ENCODE results near the gene SIPA1L3. TPM values are rescaled to one million over a fixed set of nuclear protein-coding genes. Genes with fewer than 3 reads are reported as not detected.

Gene SIPA1L3
- total RNA-seq, 1 donor from 2014 or later: 29.6 TPM

DNA sequence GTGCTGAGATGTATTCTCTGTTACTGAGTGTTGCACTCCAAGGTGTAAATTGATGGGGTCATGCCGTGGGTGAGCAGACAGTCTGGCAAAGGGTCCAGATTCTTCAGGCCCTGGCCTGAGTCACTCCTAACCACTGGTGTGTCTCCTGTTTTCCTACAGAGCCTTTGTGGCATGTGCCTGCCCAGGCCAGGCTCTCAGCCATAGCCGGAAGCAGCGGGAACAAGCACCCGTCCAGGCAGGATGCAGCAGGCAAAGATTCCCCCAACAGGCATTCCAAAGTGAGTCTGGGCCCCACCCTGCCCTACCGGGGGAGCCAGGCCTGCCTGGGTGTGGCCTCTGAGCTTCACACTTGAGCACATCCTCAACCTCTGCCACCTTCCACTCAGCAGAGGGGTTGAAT is 255.1 kb downstream of the SIPA1L3 start:
- no peak overlapping the region for H3K27ac Mint-ChIP-seq (ENCODE audit: unreplicated experiment)
- H3K36me3 Mint-ChIP-seq (ENCODE audit: low read depth, unreplicated experiment): peaks cover 54% of the 10 kb centered on the region
- TF ChIP-seq, protein P1, sequence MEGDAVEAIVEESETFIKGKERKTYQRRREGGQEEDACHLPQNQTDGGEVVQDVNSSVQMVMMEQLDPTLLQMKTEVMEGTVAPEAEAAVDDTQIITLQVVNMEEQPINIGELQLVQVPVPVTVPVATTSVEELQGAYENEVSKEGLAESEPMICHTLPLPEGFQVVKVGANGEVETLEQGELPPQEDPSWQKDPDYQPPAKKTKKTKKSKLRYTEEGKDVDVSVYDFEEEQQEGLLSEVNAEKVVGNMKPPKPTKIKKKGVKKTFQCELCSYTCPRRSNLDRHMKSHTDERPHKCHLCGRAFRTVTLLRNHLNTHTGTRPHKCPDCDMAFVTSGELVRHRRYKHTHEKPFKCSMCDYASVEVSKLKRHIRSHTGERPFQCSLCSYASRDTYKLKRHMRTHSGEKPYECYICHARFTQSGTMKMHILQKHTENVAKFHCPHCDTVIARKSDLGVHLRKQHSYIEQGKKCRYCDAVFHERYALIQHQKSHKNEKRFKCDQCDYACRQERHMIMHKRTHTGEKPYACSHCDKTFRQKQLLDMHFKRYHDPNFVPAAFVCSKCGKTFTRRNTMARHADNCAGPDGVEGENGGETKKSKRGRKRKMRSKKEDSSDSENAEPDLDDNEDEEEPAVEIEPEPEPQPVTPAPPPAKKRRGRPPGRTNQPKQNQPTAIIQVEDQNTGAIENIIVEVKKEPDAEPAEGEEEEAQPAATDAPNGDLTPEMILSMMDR (IDR thresholded peaks at IDR 0.05; ENCODE audit: unreplicated experiment): no peak
- DNase-seq (ENCODE audit: low spot score): no peak
- H3K27me3 Mint-ChIP-seq (ENCODE audit: unreplicated experiment): peaks cover 3% of the 10 kb centered on the region
- no peaks in the 10 kb centered on the region for H3K4me1 Mint-ChIP-seq (ENCODE audit: unreplicated experiment)
- peak overlapping the region; percentile 21 for H3K4me3 Mint-ChIP-seq (ENCODE audit: unreplicated experiment)
- H3K9me3 Mint-ChIP-seq (ENCODE audit: unreplicated experiment): no peaks in the 10 kb centered on the region

- Mint-ChIP-seq H3K9me3 (ENCODE audit: unreplicated experiment) (no peaks in the 10 kb centered on the region), H3K4me1 (ENCODE audit: unreplicated experiment) (no peaks in the 10 kb centered on the region), H3K36me3 (ENCODE audit: low read depth, unreplicated experiment) (peaks cover 54% of the 10 kb centered on the region), H3K27me3 (ENCODE audit: unreplicated experiment) (peaks cover 2% of the 10 kb centered on the region), H3K4me3 (ENCODE audit: unreplicated experiment) (no peak overlapping the region), H3K27ac (ENCODE audit: unreplicated experiment) (no peak overlapping the region)
- TF ChIP-seq, protein P1 (IDR thresholded peaks at IDR 0.05; ENCODE audit: unreplicated experiment): no peak
- no peak for DNase-seq (ENCODE audit: low spot score)
Measured at GRCh38 chr19:38162632-38163031, 255.6 kb downstream of the SIPA1L3 start.

DNA sequence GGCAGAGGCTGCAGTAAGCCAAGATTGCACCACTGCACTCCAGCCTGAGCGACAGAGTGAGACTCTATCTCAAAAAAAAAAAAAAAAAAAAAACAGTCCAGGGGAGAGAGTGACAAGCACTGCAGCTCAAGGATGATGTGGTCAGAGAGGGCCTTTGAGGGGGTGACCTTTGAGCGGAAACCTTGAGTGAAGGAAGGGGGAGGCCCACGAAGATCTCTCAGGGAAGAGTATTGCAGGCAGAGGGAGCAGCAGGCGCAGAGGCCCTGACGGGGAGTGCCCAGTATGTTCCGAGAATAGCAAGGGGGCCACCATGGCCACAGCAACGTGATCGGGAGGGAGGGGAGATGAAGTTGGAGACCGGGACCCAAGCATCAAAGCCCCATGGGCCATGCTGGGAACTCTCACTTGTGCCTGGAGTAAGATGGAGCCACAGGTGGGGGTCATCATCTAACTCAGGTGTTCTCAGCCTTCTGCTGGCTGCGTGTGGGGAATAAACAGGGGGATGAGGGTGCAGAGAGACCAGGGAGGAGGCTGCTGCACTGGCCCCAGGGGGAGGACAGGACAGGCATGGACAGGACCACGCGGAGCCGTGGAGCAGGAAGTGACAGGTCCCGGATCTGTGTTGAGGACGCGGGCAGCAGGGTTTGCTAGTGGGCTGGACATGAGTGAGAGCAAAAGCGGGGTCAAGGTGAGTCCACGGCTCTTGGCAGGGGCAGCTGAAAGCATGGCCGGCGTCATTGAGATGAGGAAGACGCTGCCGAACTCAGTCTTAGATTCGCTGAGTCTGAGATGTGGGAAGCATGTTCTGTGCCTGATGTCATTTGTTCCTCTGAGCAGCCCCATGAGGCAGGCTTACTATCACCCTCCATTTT is 256.6 kb downstream of the SIPA1L3 start:
- DNase-seq (ENCODE audit: low spot score): no peak
- Mint-ChIP-seq H3K4me3 (ENCODE audit: unreplicated experiment) (no peak overlapping the region), H3K4me1 (ENCODE audit: unreplicated experiment) (no peaks in the 10 kb centered on the region), H3K9me3 (ENCODE audit: unreplicated experiment) (no peaks in the 10 kb centered on the region), H3K27ac (ENCODE audit: unreplicated experiment) (no peak overlapping the region), H3K27me3 (ENCODE audit: unreplicated experiment) (peaks cover 2% of the 10 kb centered on the region), H3K36me3 (ENCODE audit: low read depth, unreplicated experiment) (peaks cover 48% of the 10 kb centered on the region)
- TF ChIP-seq, protein P1 (IDR thresholded peaks at IDR 0.05; ENCODE audit: unreplicated experiment): no peak

- H3K4me1 Mint-ChIP-seq (ENCODE audit: unreplicated experiment): no peaks in the 10 kb centered on the region
- DNase-seq (ENCODE audit: low spot score): no peak
- TF ChIP-seq, protein P1 (IDR thresholded peaks at IDR 0.05; ENCODE audit: unreplicated experiment): no peak
- no peak overlapping the region for H3K4me3 Mint-ChIP-seq (ENCODE audit: unreplicated experiment)
- no peaks in the 10 kb centered on the region for H3K9me3 Mint-ChIP-seq (ENCODE audit: unreplicated experiment)
- H3K27me3 Mint-ChIP-seq (ENCODE audit: unreplicated experiment): peaks cover 2% of the 10 kb centered on the region
- no peak overlapping the region for H3K27ac Mint-ChIP-seq (ENCODE audit: unreplicated experiment)
- peaks cover 48% of the 10 kb centered on the region for H3K36me3 Mint-ChIP-seq (ENCODE audit: low read depth, unreplicated experiment)
Measured at GRCh38 chr19:38164526-38164925, 257.5 kb downstream of the SIPA1L3 start.

DNA sequence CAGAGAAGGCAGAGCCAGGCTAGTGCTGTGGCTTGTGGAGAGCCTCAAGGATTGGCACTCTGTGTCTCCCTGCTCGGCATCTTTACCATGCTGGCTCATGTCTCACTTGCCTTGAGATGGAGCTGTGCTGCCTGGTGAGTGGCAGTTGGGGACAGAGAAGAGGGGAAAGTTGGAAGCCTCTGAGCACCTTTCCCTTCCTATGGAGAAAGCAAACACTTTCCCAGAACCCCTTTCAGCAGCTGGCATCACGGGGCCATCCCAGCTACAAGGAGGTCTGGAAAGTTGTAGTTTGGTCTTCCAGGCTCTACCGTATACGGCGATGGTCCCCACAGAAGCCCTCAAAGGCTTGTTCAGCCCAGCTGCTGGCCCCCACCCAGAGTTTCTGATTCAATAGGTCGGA is 258.3 kb downstream of the SIPA1L3 start:
- Mint-ChIP-seq H3K4me1 (ENCODE audit: unreplicated experiment) (no peaks in the 10 kb centered on the region), H3K36me3 (ENCODE audit: low read depth, unreplicated experiment) (peaks cover 48% of the 10 kb centered on the region), H3K27me3 (ENCODE audit: unreplicated experiment) (peaks cover 2% of the 10 kb centered on the region), H3K27ac (ENCODE audit: unreplicated experiment) (no peak overlapping the region), H3K9me3 (ENCODE audit: unreplicated experiment) (no peaks in the 10 kb centered on the region), H3K4me3 (ENCODE audit: unreplicated experiment) (no peak overlapping the region)
- DNase-seq (ENCODE audit: low spot score): no peak
- TF ChIP-seq, protein P1 (IDR thresholded peaks at IDR 0.05; ENCODE audit: unreplicated experiment): no peak

Data from endothelial cell (in vitro differentiated cells).